KMS-11 (cell line): Measurements from ENCODE around the gene DCST2.

Experiments
- H2AFZ ChIP-seq: fragments of 200-600 bp; sonication (generic); 2 replicates; pipeline ENCODE4 v1.6.1; 2016; ENCODE audit warnings: antibody characterized with exemption, mixed run types, low read depth
- H3K27ac ChIP-seq: fragments of 200-600 bp; sonication (generic); 2 replicates; pipeline ENCODE4 v1.6.1; 2016; ENCODE audit warnings: mild to moderate bottlenecking, mixed run types
- H3K27me3 ChIP-seq: fragments of 200-600 bp; sonication (generic); 2 replicates; pipeline ENCODE4 v1.6.1; 2017; ENCODE audit warnings: mild to moderate bottlenecking, low read depth, mixed run types, moderate library complexity; ENCODE audit not compliant: insufficient read depth
- H3K36me3 ChIP-seq: fragments of 200-600 bp; sonication (generic); 2 replicates; pipeline ENCODE4 v1.6.1; 2017; ENCODE audit warnings: mild to moderate bottlenecking, mixed run types; ENCODE audit not compliant: insufficient read depth
- H3K4me1 ChIP-seq: fragments of 200-600 bp; sonication (generic); 2 replicates; pipeline ENCODE4 v1.6.1; 2016; ENCODE audit warnings: mild to moderate bottlenecking, low read depth, mixed run types; ENCODE audit not compliant: poor library complexity, severe bottlenecking
- H3K4me2 ChIP-seq: fragments of 200-600 bp; sonication (generic); 2 replicates; pipeline ENCODE4 v1.7.0; 2016; ENCODE audit warnings: mild to moderate bottlenecking, mixed run types
- H3K4me3 ChIP-seq: fragments of 200-600 bp; sonication (generic); IDR thresholded peaks from 2 replicates; pipeline ENCODE4 v1.6.1; 2017; ENCODE audit warnings: low read depth, low read length, mixed read lengths; ENCODE audit not compliant: insufficient read depth
- H3K79me2 ChIP-seq: fragments of 200-600 bp; sonication (generic); 2 replicates; pipeline ENCODE4 v1.6.1; 2016; ENCODE audit warnings: low read depth, mixed run types; ENCODE audit not compliant: insufficient read depth
- H3K9ac ChIP-seq: fragments of 200-600 bp; sonication (generic); 2 replicates; pipeline ENCODE4 v1.6.1; 2016; ENCODE audit warnings: mild to moderate bottlenecking, mixed run types
- H4K20me1 ChIP-seq: fragments of 200-600 bp; sonication (generic); 2 replicates; pipeline ENCODE4 v1.6.1; 2016; ENCODE audit warnings: mild to moderate bottlenecking, mixed run types; ENCODE audit not compliant: insufficient read depth
- CTCF ChIP-seq: fragments of 200-600 bp; sonication (generic); conservative IDR thresholded peaks from 2 replicates; pipeline ENCODE4 v1.6.1; 2017; ENCODE audit warnings: low read depth, mild to moderate bottlenecking, antibody characterized with exemption, low read length, moderate library complexity, mixed read lengths

DCST2 gene

GRCh38 chr1:154969860-154970452, 63.6 kb downstream of the DCST2 start:
- peaks cover 60% of the 10 kb centered on the region for H3K79me2 ChIP-seq
- no peak overlapping the region for H3K4me3 ChIP-seq
- H3K27ac ChIP-seq: peak overlapping the region; percentile 64
- H3K27me3 ChIP-seq: no peaks in the 10 kb centered on the region
- H3K4me2 ChIP-seq: peak overlapping the region; percentile 73
- no peak for TF ChIP-seq CTCF
- peak overlapping the region; percentile 52; the same call in 1 of the 2 replicates for H3K9ac ChIP-seq
- no peaks in the 10 kb centered on the region; the same call in 1 of the 2 replicates for H3K36me3 ChIP-seq
- no peaks in the 10 kb centered on the region for H4K20me1 ChIP-seq
- peaks cover 50% of the 10 kb centered on the region for H3K4me1 ChIP-seq
- H2AFZ ChIP-seq: no peak overlapping the region

GRCh38 chr1:154969246-154969645, 64.3 kb downstream of the DCST2 start:
- Histone ChIP-seq H3K27ac (no peak overlapping the region), H2AFZ (no peak overlapping the region), H3K9ac (no peak overlapping the region; the same call in 1 of the 2 replicates), H3K27me3 (no peaks in the 10 kb centered on the region), H3K4me3 (no peak overlapping the region), H3K36me3 (no peaks in the 10 kb centered on the region; the same call in 1 of the 2 replicates), H3K4me1 (peaks cover 57% of the 10 kb centered on the region), H4K20me1 (no peaks in the 10 kb centered on the region), H3K4me2 (peak overlapping the region; percentile 73; the same call in 1 of the 2 replicates), H3K79me2 (peaks cover 58% of the 10 kb centered on the region)
- no peak for TF ChIP-seq CTCF

GRCh38 chr1:154968731-154969130, 64.8 kb downstream of the DCST2 start:
- Histone ChIP-seq H3K9ac (no peak overlapping the region; the same call in 1 of the 2 replicates), H2AFZ (no peak overlapping the region), H3K79me2 (peaks cover 57% of the 10 kb centered on the region), H3K4me2 (no peak overlapping the region; the same call in 1 of the 2 replicates), H4K20me1 (no peaks in the 10 kb centered on the region), H3K4me3 (no peak overlapping the region), H3K27me3 (no peaks in the 10 kb centered on the region), H3K27ac (no peak overlapping the region), H3K4me1 (peaks cover 61% of the 10 kb centered on the region), H3K36me3 (peaks cover 1% of the 10 kb centered on the region; the same call in 1 of the 2 replicates)
- no peak for TF ChIP-seq CTCF
